Measurements from ENCODE around the gene STRA6. TPM values are rescaled to one million over a fixed set of nuclear protein-coding genes. Genes with fewer than 3 reads are reported as not detected.

STRA6 gene
- polyA plus RNA-seq, 3 donors from 2014 or later: not detected

DNA sequence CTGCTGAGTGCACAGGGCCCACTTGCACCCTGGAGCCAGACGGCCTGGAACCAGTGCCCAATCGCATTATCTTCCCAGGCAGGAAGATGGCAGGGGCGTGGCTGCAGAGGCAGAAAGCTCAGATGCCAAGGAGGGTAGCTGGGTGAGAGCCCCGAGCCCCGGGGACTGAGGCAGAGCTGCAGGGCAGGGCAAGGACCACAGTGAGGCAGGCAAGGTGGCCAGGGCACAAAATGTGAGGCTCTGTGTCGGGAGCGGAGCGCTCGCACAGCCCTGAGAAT lies 31.9 kb upstream of the STRA6 start:
- peaks cover 0 to 2% (median 0%) of the 10 kb centered on the region in 3 donors for H3K27me3 Mint-ChIP-seq (ENCODE audit: low read depth in 3 of 3)
- no peaks in the 10 kb centered on the region for H3K36me3 Mint-ChIP-seq
- H3K4me1 Mint-ChIP-seq: no peaks in the 10 kb centered on the region
- no peak overlapping the region for H3K27ac Mint-ChIP-seq
- no peaks in the 10 kb centered on the region for H3K9me3 Mint-ChIP-seq
- H3K4me3 Mint-ChIP-seq: no peak overlapping the region
- no peak for DNase-seq

DNA sequence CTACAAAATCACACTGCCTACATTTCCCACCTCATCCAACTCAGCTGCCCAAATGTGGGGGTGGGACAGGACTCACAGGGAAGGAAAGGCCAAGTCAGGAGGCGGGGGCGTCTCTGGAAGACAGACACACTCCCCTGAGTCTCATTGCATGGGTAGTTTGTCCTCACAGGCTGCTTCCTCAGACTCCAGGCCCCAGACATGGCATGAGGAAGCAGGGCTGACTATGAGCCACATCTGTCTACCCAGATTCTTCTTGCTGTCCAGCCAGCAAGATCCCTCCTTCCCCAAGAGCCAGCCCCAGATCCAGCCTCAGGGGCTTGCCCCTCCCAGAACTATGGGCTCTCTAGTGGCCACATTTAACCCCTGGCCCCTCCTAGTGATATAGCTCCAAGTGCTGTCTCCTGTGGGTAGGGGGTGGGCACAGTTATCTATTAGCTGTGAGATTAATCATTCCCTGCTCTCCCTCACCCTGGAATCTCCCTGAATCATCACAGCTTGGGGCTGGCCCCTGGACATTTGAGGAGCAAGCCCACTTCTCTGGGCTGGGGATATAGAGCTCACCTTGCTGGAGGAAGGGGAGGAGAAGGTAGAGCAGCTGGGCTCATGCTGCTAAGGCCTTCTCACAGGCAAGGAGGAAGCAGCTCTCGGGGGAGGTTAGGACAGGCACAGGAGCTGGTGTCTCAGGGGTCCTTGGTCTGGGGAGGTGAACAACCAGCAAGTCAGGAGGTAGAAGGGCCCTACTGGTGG lies 31.4 kb upstream of the STRA6 start:
- H3K36me3 Mint-ChIP-seq: no peaks in the 10 kb centered on the region
- no peak for DNase-seq
- H3K9me3 Mint-ChIP-seq: no peaks in the 10 kb centered on the region
- no peak overlapping the region for H3K4me3 Mint-ChIP-seq
- H3K27me3 Mint-ChIP-seq (ENCODE audit: low read depth in 3 of 3): peaks cover 0 to 2% (median 0%) of the 10 kb centered on the region in 3 donors
- no peaks in the 10 kb centered on the region for H3K4me1 Mint-ChIP-seq
- H3K27ac Mint-ChIP-seq: no peak overlapping the region

DNA sequence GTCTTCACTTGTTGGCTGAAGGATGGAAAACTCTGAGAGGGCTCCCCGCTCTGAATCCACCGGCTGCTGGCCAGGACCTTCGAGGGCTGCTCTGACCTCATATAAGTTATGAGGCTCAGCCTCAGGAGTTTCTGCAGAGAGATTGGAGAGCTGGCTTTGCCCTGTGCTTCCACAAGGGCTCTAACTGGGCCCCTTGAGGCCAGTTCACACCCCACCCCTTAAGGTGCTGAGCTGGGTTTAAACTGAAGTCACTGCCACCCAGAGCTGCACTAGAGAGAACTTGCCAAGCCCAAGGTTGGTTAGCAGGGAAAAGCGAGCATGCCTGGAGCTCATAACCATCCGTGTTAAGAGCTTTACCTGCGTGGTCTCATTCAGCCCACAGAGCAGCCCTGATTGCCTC lies 30.8 kb upstream of the STRA6 start:
- Mint-ChIP-seq H3K9me3 (no peaks in the 10 kb centered on the region), H3K4me1 (no peaks in the 10 kb centered on the region), H3K4me3 (no peak overlapping the region), H3K36me3 (no peaks in the 10 kb centered on the region), H3K27ac (no peak overlapping the region), H3K27me3 (ENCODE audit: low read depth in 3 of 3) (peaks cover 0 to 2% (median 0%) of the 10 kb centered on the region in 3 donors)
- no peak for DNase-seq

DNA sequence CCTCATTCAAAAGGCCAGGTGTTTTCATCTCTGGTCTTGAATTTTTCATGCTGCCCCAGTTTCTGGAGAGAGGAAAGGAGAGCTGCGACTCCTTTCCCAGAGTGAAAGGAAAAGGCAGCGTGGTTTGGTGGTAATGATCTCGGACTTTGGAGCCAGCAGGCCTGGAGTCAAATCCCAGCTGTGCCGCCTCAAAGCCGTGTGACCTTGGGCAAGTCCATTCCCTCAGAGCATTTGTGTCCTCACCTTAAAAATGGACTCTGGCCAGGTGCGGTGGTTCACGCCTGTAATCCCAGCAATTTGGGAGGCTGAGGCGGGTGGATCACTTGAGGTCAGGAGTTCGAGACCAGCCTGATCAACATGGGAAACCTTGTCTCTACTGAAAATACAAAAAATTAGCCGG lies 28.9 kb upstream of the STRA6 start:
- Mint-ChIP-seq H3K4me1 (no peaks in the 10 kb centered on the region), H3K27me3 (ENCODE audit: low read depth in 3 of 3) (peaks cover 0 to 5% (median 2%) of the 10 kb centered on the region in 3 donors), H3K9me3 (no peaks in the 10 kb centered on the region), H3K27ac (no peak overlapping the region), H3K36me3 (no peaks in the 10 kb centered on the region), H3K4me3 (no peak overlapping the region)
- DNase-seq: no peak

DNA sequence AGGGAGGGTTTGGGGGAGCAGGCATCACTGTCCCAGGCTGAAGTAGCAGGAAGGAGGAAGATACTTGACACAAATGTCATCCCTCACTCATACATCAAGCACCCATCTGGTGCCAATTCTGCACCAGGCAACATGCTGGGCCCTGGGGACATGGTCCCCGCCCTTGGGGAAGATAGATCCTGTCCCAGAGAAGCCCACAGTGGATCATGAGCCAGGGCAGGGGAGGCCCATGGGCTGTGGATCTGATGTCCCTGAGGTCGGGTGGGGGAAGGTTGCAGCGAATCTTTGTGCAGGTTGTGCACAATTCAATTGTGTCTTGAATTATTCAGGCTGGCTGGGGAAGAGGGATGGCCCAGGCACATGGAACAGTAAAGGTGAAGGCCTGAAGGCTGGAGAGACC lies 27.1 kb upstream of the STRA6 start:
- Mint-ChIP-seq H3K9me3 (no peaks in the 10 kb centered on the region), H3K27ac (no peak overlapping the region), H3K27me3 (ENCODE audit: low read depth in 3 of 3) (peaks cover 0 to 5% (median 2%) of the 10 kb centered on the region in 3 donors), H3K36me3 (no peaks in the 10 kb centered on the region), H3K4me1 (no peaks in the 10 kb centered on the region), H3K4me3 (no peak overlapping the region)
- no peak for DNase-seq

DNA sequence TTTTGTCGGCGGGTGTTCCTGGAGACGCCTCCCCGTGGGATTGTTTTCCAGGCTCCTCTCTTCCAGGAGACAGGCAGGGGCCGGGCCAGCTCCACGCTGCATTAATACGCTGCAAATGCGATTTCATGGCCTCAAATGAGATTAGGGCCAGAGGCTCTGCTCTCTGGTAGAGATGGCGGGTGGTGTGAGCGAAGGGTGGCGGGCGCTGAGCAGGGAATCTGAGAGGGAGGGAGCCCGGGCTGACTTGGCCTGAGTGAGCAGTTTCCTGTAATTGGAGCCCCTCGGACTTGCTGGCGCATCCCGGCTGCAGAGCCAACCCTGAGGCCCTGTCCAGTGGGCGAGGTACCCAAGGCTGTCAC lies 26.1 kb upstream of the STRA6 start:
- Mint-ChIP-seq H3K4me1 (no peaks in the 10 kb centered on the region), H3K36me3 (no peaks in the 10 kb centered on the region), H3K27ac (no peak overlapping the region), H3K27me3 (ENCODE audit: low read depth in 3 of 3) (peaks cover 2 to 5% (median 2%) of the 10 kb centered on the region in 3 donors), H3K9me3 (no peaks in the 10 kb centered on the region), H3K4me3 (no peak overlapping the region)
- no peak for DNase-seq

DNA sequence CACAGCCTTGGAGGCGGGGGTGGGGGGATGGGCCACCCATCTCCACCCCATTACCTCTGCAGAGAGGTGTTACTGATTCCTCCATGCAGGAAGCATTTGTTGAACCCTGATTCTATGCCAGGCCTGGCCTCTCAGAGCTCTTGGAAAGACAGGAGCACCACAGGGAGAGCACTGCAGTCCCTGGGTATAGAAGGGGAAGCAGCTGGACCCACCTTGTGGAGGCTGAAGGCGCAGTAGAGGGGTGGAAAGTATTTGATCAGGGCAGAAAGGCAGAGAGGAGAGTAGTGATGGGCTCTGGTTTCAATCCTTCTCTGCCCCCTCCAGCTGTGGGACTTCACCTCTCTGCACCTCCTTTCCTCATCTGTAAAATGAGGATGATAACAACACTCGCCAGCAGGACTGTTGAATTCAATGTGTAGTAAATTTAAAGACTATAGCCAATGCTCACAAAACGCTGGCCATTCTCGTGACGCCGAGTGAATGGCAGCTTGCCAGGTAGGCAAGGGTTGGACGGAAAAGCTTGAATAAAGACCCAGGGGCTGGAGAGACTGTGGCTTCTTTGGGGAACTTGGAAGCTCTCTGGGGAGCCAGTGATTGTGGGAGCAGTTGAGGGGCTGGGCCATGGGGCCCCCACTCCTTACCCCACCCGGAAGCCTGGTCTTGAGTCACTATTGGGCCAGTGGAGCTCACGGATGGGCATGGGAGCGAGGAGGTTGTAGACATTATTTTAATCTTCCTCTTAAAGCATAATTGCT lies 25.6 kb upstream of the STRA6 start:
- H3K27ac Mint-ChIP-seq: no peak overlapping the region
- H3K27me3 Mint-ChIP-seq (ENCODE audit: low read depth in 3 of 3): peaks cover 3 to 5% (median 4%) of the 10 kb centered on the region in 3 donors
- H3K9me3 Mint-ChIP-seq: no peaks in the 10 kb centered on the region
- no peaks in the 10 kb centered on the region for H3K36me3 Mint-ChIP-seq
- no peaks in the 10 kb centered on the region for H3K4me1 Mint-ChIP-seq
- no peak for DNase-seq
- no peak overlapping the region for H3K4me3 Mint-ChIP-seq

DNA sequence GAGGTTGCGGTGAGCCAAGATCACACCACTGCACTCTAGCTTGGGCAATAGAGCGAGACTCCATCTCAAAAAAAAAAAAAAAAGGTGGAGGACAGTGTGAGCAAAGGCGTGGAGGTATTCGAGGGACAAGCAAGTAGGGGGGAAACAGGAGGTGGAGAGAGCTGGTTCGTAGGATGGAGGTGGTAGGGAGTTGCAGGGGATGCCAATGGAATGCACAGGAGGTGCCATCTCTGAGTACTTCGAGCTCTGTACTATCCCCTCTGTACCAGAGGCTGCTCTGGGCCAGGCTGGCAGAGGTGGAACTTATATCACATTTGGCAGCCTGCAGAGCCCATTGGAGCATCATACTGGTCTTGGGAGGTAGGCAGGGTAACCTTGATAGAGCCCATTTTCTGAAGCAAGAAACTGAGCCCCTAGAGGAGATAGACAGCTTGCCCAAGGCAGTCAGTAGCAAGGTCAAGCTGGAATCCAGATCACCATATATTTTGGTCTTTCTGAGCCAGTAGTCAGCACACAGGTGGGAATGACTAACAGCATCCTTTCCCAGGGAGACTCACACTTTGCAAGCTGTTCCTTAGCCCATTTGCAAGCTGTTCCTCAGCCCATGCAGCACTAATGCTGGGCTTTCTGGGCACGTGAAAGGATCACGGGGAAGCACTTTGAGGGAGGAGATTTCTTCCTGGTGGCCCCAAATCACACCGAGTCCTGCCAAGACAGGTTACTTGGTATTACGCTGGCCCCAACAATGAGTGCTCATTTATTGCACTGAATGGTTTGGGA lies 24.4 kb upstream of the STRA6 start:
- Mint-ChIP-seq H3K4me1 (no peaks in the 10 kb centered on the region), H3K4me3 (no peak overlapping the region), H3K27me3 (ENCODE audit: low read depth in 3 of 3) (peaks cover 3 to 6% (median 5%) of the 10 kb centered on the region in 3 donors), H3K27ac (no peak overlapping the region), H3K36me3 (no peaks in the 10 kb centered on the region), H3K9me3 (no peaks in the 10 kb centered on the region)
- DNase-seq: no peak

DNA sequence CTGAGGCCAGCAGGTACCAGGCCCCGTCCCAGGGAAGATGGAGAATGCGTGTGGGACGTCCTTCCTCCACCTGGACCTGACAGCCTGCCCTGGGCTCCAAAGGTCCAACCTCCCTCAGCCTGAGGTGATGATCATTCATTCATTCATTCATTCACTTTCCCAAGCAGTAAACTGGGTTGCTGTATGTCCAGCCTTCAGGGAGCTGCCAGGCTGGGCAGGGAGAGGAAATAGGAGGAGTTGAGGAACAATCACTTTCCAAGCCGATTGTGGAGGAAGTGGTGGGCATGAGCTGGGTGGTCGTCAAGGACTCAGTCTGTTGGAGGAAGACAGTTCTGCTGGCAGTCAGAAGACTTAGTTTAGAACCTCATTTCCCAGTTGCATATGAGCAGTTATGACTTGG lies 23.3 kb upstream of the STRA6 start:
- Mint-ChIP-seq H3K36me3 (no peaks in the 10 kb centered on the region), H3K4me1 (no peaks in the 10 kb centered on the region), H3K27ac (no peak overlapping the region), H3K27me3 (ENCODE audit: low read depth in 3 of 3) (peaks cover 3 to 6% (median 5%) of the 10 kb centered on the region in 3 donors), H3K9me3 (no peaks in the 10 kb centered on the region), H3K4me3 (no peak overlapping the region)
- no peak for DNase-seq

DNA sequence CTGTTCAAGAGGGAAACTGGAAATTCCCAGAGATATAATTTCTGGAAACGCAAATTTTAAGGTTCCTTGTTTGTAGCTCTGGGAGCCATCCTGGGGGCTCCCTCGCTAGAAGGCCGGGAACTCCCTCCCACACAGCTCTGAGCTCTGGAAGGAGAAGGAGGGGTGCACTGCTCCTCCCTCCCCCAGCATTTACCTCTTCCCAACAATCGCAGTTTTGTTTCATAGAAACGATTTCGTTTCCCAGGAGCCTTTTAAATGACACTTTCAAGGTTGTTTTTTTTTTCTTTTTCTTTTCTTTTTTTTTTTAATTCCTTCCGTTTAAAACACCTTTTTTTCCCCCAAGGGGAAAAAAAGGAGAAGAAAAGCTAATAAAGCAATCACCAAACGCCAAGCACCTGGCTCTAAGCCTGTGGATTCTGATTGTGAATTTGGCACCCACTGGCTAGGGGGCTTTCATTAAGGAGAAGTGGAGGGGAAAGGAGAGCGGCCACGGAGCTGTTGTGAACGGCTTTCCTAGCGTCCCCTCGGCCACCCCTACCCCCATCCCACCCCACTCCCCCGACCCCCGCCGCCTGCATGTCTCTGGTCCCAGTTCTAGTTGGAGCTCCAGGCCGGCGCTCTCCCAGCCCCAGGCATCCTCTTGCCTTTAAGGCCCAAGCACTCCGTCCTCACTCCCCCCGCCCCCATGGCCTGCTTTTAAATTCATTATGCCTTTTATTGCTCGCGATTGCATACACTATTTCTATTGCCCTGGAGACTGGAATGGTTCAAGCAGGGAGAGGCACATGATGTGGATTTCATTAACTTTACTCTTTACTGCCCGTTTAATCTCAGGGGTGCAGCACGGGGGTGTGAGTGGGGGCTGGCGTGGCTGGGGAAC lies 19.9 kb upstream of the STRA6 start:
- Mint-ChIP-seq H3K4me3 (no peak overlapping the region), H3K27ac (no peak overlapping the region), H3K9me3 (no peaks in the 10 kb centered on the region), H3K36me3 (no peaks in the 10 kb centered on the region), H3K4me1 (no peaks in the 10 kb centered on the region), H3K27me3 (ENCODE audit: low read depth in 3 of 3) (peaks cover 5 to 12% (median 11%) of the 10 kb centered on the region in 3 donors)
- DNase-seq: no peak

DNA sequence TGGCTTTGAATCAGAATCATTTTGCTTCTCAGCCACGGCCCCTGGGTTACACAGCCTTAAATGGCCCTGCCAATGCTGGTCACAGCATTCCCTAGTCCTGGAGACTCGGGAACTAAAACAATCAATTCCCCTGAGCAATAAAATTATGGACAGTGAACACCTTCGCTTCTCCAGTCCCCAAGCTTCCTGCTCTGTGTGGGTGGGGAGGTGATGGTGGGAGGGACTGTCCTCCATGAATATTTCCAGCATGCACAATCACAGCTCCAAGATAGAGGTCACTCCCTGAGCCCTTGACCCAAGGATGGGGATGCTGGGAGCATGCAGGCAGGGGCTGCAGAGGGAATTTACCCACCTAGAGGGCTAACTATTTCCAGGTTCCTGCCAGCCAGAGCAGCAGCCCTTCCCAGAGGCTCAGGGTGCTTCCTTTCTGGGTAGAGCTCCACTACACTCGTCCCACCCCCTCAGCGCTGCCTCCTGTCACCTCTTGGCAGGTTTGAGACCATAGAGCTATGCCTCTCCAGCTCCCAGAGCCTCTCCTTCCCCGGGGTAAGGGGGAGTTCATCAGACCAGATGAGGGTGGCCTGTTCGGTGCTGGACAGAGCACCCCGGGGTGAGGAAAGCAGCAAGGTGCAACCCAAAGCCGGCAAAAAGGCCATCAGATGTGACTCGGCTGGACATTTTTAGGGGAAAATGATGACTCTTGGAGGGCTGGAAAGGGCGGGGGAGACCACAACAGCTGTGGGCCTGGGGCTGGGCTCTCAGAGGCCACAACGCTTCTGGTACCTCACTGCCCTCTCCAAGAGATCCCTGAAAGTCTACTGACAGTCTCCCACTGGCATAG lies 19.0 kb upstream of the STRA6 start:
- Mint-ChIP-seq H3K4me3 (no peak overlapping the region), H3K27me3 (ENCODE audit: low read depth in 3 of 3) (peaks cover 5 to 15% (median 11%) of the 10 kb centered on the region in 3 donors), H3K36me3 (no peaks in the 10 kb centered on the region), H3K27ac (no peak overlapping the region), H3K9me3 (no peaks in the 10 kb centered on the region), H3K4me1 (no peaks in the 10 kb centered on the region)
- no peak for DNase-seq

DNA sequence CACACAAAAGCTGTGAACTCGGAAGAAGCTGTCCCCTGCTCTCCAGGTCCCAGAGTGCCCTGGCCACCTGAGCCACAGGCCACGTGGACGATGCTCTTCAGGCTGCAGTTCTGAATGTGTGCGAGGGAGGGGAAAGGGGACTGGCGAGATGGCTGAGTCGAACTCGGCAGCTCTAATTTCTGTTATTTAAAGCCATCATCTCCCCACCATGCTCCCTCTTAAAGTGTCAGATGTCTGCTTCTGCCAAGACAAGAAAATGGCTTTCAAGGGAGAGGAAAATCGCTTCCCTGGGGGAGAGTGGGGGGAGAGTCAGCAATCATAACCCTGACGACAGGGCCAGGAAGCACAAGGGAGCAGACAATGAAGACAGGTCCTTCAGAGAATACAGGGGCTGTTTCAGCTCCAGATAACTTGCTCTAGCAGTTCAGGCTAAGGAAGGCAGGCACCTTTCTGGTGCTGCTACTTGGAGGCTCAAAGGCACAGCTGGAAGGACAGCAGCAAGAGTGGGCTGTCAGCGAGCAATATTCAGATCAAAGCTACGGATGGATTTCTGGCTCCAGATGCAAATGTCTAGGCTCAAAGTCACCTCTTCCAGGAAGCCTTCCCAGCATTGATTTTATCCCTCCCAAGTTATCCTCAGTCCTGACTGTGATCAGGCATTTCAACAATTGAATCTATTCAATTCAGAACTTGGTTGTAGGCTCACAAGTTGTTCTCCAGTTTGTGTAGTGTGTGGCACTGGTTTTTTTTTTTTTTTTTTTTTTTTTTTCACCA lies 18.1 kb upstream of the STRA6 start:
- Mint-ChIP-seq H3K27me3 (ENCODE audit: low read depth in 3 of 3) (peaks cover 4 to 15% (median 11%) of the 10 kb centered on the region in 3 donors), H3K27ac (no peak overlapping the region), H3K4me1 (no peaks in the 10 kb centered on the region), H3K9me3 (no peaks in the 10 kb centered on the region), H3K4me3 (no peak overlapping the region), H3K36me3 (no peaks in the 10 kb centered on the region)
- DNase-seq: no peak

Measured in immature natural killer cell (primary cell).